Metanephros (tissue), 2 donors: ENCODE data around the gene FAM8A1. TPM values are rescaled to one million over a fixed set of nuclear protein-coding genes. Genes with fewer than 3 reads are reported as not detected.

Experiments used
- small RNA-seq: library from RNA; depleted of rRNA; stranded (forward); fragments of <200 nt; gene quantifications from one replicate; pipeline ENCODE3, GENCODE V24; 2014; ENCODE audit warnings: low replicate concordance
- total RNA-seq: library from RNA; depleted of rRNA; stranded (reverse); fragments of >200 nt; gene quantifications from one replicate; pipeline ENCODE4 v1.2.3, GENCODE V29; 2014

The FAM8A1 gene, protein sequence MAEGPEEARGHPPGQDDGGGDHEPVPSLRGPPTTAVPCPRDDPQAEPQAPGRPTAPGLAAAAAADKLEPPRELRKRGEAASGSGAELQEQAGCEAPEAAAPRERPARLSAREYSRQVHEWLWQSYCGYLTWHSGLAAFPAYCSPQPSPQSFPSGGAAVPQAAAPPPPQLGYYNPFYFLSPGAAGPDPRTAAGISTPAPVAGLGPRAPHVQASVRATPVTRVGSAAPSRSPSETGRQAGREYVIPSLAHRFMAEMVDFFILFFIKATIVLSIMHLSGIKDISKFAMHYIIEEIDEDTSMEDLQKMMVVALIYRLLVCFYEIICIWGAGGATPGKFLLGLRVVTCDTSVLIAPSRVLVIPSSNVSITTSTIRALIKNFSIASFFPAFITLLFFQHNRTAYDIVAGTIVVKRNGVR
- total RNA-seq: 30.9 TPM

GRCh38 chr6:17599877-17600526, at the start of gene FAM8A1:
Gene FAM8A1 (plus strand): TSS chr6:17600302. CDS start chr6:17600410, 108 bp downstream.

Small RNA genes lying within 50 kb of the gene (small RNA-seq; reads per million reads assigned to genes)
- gene RNU6-190P (not detected), gene SUMO2P13 (not detected)

Other genes with a start within 250 kb of the FAM8A1 start
- 11.9 TPM for gene CAP2, start 206.7 kb upstream of the FAM8A1 start, total RNA-seq
- gene NUP153, start 106.6 kb downstream of the FAM8A1 start, total RNA-seq: 45.7 TPM